H1 (cell line): ENCODE results near the gene KIF2B. TPM values are rescaled to one million over a fixed set of nuclear protein-coding genes. Genes with fewer than 3 reads are reported as not detected.
"Not testable (repeated sequence)": the region's sequence is repeated elsewhere in the genome, so short reads cannot be mapped to it uniquely, and the experiment has no call there.

ENCODE experiments used
- CTCF ChIA-PET: fragments of 300-600 bp; sonication (Branson Sonifier 250); formaldehyde crosslinking; loops from one replicate; lab custom pipeline; 2021; ENCODE audit not compliant: partially characterized antibody; lab: Charles Lee
- POLR2A ChIA-PET: fragments of 300-600 bp; sonication (Branson Sonifier 250); formaldehyde crosslinking; loops from one replicate; lab custom pipeline; 2021; ENCODE audit warnings: inconsistent platforms; ENCODE audit not compliant: partially characterized antibody; lab: Charles Lee
- DNase-seq, 2 experiments: peaks; one replicate each; pipeline versions ENCODE4 v3.0.0 to v3.0.0-alpha.2; 2010 to 2022; ENCODE audit warnings: low spot score in 2 of 2, low read depth in 1 of 2, mixed read lengths in 1 of 2
- FAIRE-seq: peaks from 2 replicates; lab custom pipeline; 2011; peaks lifted over from hg19 to GRCh38; lab: Jason Lieb, UNC
- H2AFZ ChIP-seq: 2 replicates; pipeline ENCODE4 v1.8.1; 2012; ENCODE audit warnings: low read length, inconsistent platforms
- H2AK5ac ChIP-seq: 2 replicates; pipeline ENCODE4 v1.6.1; 2013; ENCODE audit warnings: low read depth, low read length
- H2BK120ac ChIP-seq: replicated peaks from 2 replicates; pipeline ENCODE3; 2013; ENCODE audit warnings: low read depth, low read length, inconsistent platforms
- H2BK12ac ChIP-seq: 2 replicates; pipeline ENCODE4 v1.6.1; 2013; ENCODE audit warnings: low read depth, low read length
- H2BK15ac ChIP-seq: 2 replicates; pipeline ENCODE4 v1.6.1; 2013; ENCODE audit warnings: low read length
- H2BK20ac ChIP-seq: 2 replicates; pipeline ENCODE4 v1.6.1; 2013; ENCODE audit warnings: low read length
- H2BK5ac ChIP-seq: 2 replicates; pipeline ENCODE4 v1.6.1; 2013; ENCODE audit warnings: low read depth, low read length
- H3K14ac ChIP-seq: 2 replicates; pipeline ENCODE4 v1.6.1; 2013; ENCODE audit warnings: inconsistent platforms; ENCODE audit not compliant: insufficient read length
- H3K18ac ChIP-seq: 2 replicates; pipeline ENCODE4 v1.6.1; 2013; ENCODE audit warnings: low read length; ENCODE audit errors: extremely low read depth
- H3K23ac ChIP-seq: 2 replicates; pipeline ENCODE4 v1.6.1; 2013; ENCODE audit warnings: inconsistent platforms; ENCODE audit not compliant: insufficient read length
- H3K23me2 ChIP-seq: 2 replicates; pipeline ENCODE4 v1.6.1; 2013; ENCODE audit warnings: low read depth, low read length
- H3K27ac ChIP-seq: 2 replicates; pipeline ENCODE4 v1.6.1; 2011; ENCODE audit warnings: low read depth, low read length, inconsistent platforms
- H3K27me3 ChIP-seq, 4 experiments: replicated peaks in 1 of 4; 1 replicate in 1 of 4; 2 replicates in 3 of 4; pipeline versions ENCODE4 v1.6.1 to v1.8.1; 2011 to 2013; ENCODE audit warnings: low read length in 3 of 4, mild to moderate bottlenecking in 3 of 4, inconsistent platforms in 2 of 4, mixed read lengths in 2 of 4, moderate library complexity in 1 of 4; ENCODE audit not compliant: control insufficient read depth in 3 of 4, insufficient read depth in 3 of 4; ENCODE audit errors: extremely low read depth in 1 of 4
- H3K36me3 ChIP-seq, 4 experiments: 2 replicates each; pipeline versions ENCODE4 v1.6.1 to v1.8.1; 2011 to 2013; ENCODE audit warnings: mild to moderate bottlenecking in 4 of 4, low read length in 3 of 4, moderate library complexity in 2 of 4, control low read depth in 1 of 4, inconsistent platforms in 1 of 4; ENCODE audit not compliant: insufficient read depth in 4 of 4, control insufficient read depth in 2 of 4
- H3K4ac ChIP-seq: replicated peaks from 2 replicates; pipeline ENCODE3; 2013; ENCODE audit warnings: low read length, low read depth, mixed read lengths, inconsistent platforms; ENCODE audit not compliant: insufficient read length
- H3K4me1 ChIP-seq, 4 experiments: replicated peaks in 1 of 4; 1 replicate in 1 of 4; 2 replicates in 3 of 4; pipeline versions ENCODE4 v1.6.1 to v1.8.1; 2011 to 2013; ENCODE audit warnings: low read length in 3 of 4, inconsistent platforms in 2 of 4, mixed read lengths in 1 of 4; ENCODE audit not compliant: insufficient read depth in 4 of 4, control insufficient read depth in 3 of 4
- H3K4me2 ChIP-seq, 2 experiments: 2 replicates each; pipeline versions ENCODE4 v1.6.1 to v1.8.1; 2011 to 2013; ENCODE audit warnings: low read depth in 2 of 2, low read length in 2 of 2, control low read depth in 1 of 2, inconsistent platforms in 1 of 2, mild to moderate bottlenecking in 1 of 2; ENCODE audit not compliant: insufficient read depth in 1 of 2
- H3K4me3 ChIP-seq, 4 experiments: fragments of 200-600, 300-600 bp in 1 of 4; sonication (generic), shearing (Covaris generic), sonication (Bioruptor Twin) in 1 of 4; 2 replicates each; pipeline versions ENCODE4 v1.5.1 to v1.8.1; 2011 to 2016; ENCODE audit warnings: low read length in 4 of 4, low read depth in 3 of 4, control low read depth in 2 of 4, inconsistent platforms in 2 of 4, mild to moderate bottlenecking in 2 of 4, mixed read lengths in 1 of 4, moderate library complexity in 1 of 4; ENCODE audit not compliant: insufficient read depth in 2 of 4; ENCODE audit errors: extremely low read depth in 1 of 4
- H3K56ac ChIP-seq: replicated peaks from 2 replicates; pipeline ENCODE3; 2013; ENCODE audit warnings: low read depth, mild to moderate bottlenecking, mixed read lengths, low read length, inconsistent platforms; ENCODE audit not compliant: insufficient read length
- H3K79me1 ChIP-seq: 2 replicates; pipeline ENCODE4 v1.6.1; 2013; ENCODE audit warnings: low read depth, low read length, control low read depth
- H3K79me2 ChIP-seq, 2 experiments: 2 replicates each; pipeline versions ENCODE4 v1.6.1 to v1.8.1; 2012 to 2013; ENCODE audit warnings: low read length in 2 of 2, mild to moderate bottlenecking in 2 of 2, inconsistent platforms in 1 of 2; ENCODE audit not compliant: insufficient read depth in 2 of 2, control insufficient read depth in 1 of 2
- H3K9ac ChIP-seq, 4 experiments: replicated peaks in 1 of 4; 1 replicate in 1 of 4; 2 replicates in 3 of 4; pipeline versions ENCODE4 v1.6.1 to v1.8.1; 2011 to 2013; ENCODE audit warnings: low read depth in 3 of 4, low read length in 3 of 4, control low read depth in 2 of 4, mild to moderate bottlenecking in 2 of 4, moderate library complexity in 2 of 4, inconsistent platforms in 1 of 4; ENCODE audit errors: extremely low read depth in 1 of 4
- H3K9me3 ChIP-seq, 2 experiments: 2 replicates each; pipeline versions ENCODE4 v1.6.1 to v1.8.1; 2012 to 2013; ENCODE audit warnings: mild to moderate bottlenecking in 2 of 2, moderate library complexity in 2 of 2, control low read depth in 1 of 2, inconsistent platforms in 1 of 2, low read depth in 1 of 2, low read length in 1 of 2, mixed read lengths in 1 of 2; ENCODE audit not compliant: insufficient read depth in 2 of 2
- H4K20me1 ChIP-seq, 2 experiments: replicated peaks in 1 of 2; 2 replicates each; pipeline versions ENCODE3 to v1.8.1; 2011 to 2013; ENCODE audit warnings: inconsistent platforms in 2 of 2, low read length in 2 of 2, mild to moderate bottlenecking in 1 of 2; ENCODE audit not compliant: insufficient read depth in 2 of 2, control insufficient read depth in 1 of 2
- H4K5ac ChIP-seq: 2 replicates; pipeline ENCODE4 v1.6.1; 2013; ENCODE audit warnings: low read length, low read depth, mixed read lengths, inconsistent platforms; ENCODE audit not compliant: insufficient read length
- H4K8ac ChIP-seq: 2 replicates; pipeline ENCODE4 v1.8.0; 2013; ENCODE audit warnings: mild to moderate bottlenecking, moderate library complexity, low read length, inconsistent platforms; ENCODE audit not compliant: insufficient read depth; ENCODE audit errors: extremely low read depth
- H4K91ac ChIP-seq: replicated peaks from 2 replicates; pipeline ENCODE3; 2013; ENCODE audit warnings: low read length, mixed read lengths, inconsistent platforms; ENCODE audit not compliant: insufficient read length
- CEBPB ChIP-seq: IDR thresholded peaks from 2 replicates; pipeline ENCODE4 v1.6.1; 2012; ENCODE audit warnings: low read depth, low read length
- CTCF ChIP-seq, 3 experiments: IDR thresholded peaks; 1 replicate in 2 of 3; 2 replicates in 1 of 3; pipeline versions ENCODE4 v1.5.1 to v1.6.1; 2011; ENCODE audit warnings: low read length in 3 of 3, mild to moderate bottlenecking in 3 of 3, inconsistent platforms in 2 of 3, low read depth in 1 of 3, moderate library complexity in 1 of 3; ENCODE audit not compliant: insufficient read depth in 1 of 3; ENCODE audit errors: control extremely low read depth in 1 of 3
- WGBS, 2 experiments: shearing (Covaris generic) in 1 of 2; methylation state at CpG; one replicate each; pipeline versions ENCODE4 v1.1.6 to v1.1.7; 2013 to 2015; ENCODE audit warnings: low lambda C conversion rate in 2 of 2, mixed read lengths in 2 of 2, inconsistent platforms in 1 of 2, low coverage in 1 of 2, missing lambda C conversion rate in 1 of 2; ENCODE audit not compliant: insufficient replicate concordance in 2 of 2, insufficient coverage in 1 of 2, insufficient read length in 1 of 2; ENCODE audit errors: extremely low coverage in 1 of 2, missing lambda C conversion rate in 1 of 2; 5-methylcytosine and 5-hydroxymethylcytosine counted together
- polyA plus RNA-seq, 7 experiments: library from polyadenylated mRNA; depleted of rRNA in 3 of 7; stranded (reverse) in 5 of 7; unstranded in 2 of 7; fragments of >200 nt in 5 of 7; fragments of 200-250 nt in 2 of 7; gene quantifications; 1 replicate in 5 of 7; 2 replicates in 1 of 7; 4 replicates in 1 of 7; pipeline versions ENCODE4 v1.2.1 to v1.2.3, GENCODE V29; 2011 to 2013; ENCODE audit warnings: missing spikeins in 2 of 7, mixed read lengths in 2 of 7
- total RNA-seq: library from RNA; stranded (reverse); fragmentation: NEBNext Ultra II Directional; extraction: Animal tissue kit (Norgen Biotek cat#: 25700); gene quantifications from 2 replicates; pipeline ENCODE4 v1.2.1, GENCODE V29; 2021

The KIF2B gene
- total and polyA plus RNA-seq, 2 of the 8 experiments (the other 6 are each of a cell fraction or from before 2014, with no cell fraction given): not detected

GRCh38 chr17:53844491-53845107 lies 21.9 kb downstream of the KIF2B start (continued):
- no peak for TF ChIP-seq CTCF (IDR thresholded peaks at IDR 0.05; ENCODE audit: control extremely low read depth in 1 of 3, insufficient read depth in 1 of 3, low read depth in 1 of 3, low read length in 3 of 3)
- no peak for TF ChIP-seq CEBPB

GRCh38 chr17:53871128-53871527 lies 48.4 kb downstream of the KIF2B start:
- H3K4me1 ChIP-seq, H3K56ac ChIP-seq, H3K79me1 ChIP-seq, POLR2A ChIA-PET, H3K18ac ChIP-seq, H2BK5ac ChIP-seq, H3K9me3 ChIP-seq, H2BK15ac ChIP-seq, H3K23me2 ChIP-seq, FAIRE-seq, H4K8ac ChIP-seq, H3K27ac ChIP-seq, H3K23ac ChIP-seq, H2BK20ac ChIP-seq, H4K5ac ChIP-seq, H2BK12ac ChIP-seq, H3K4me3 ChIP-seq, H4K20me1 ChIP-seq, H3K4ac ChIP-seq, H3K36me3 ChIP-seq, H2AFZ ChIP-seq, H2AK5ac ChIP-seq, H3K79me2 ChIP-seq, H4K91ac ChIP-seq, H3K4me2 ChIP-seq, H2BK120ac ChIP-seq, DNase-seq, H3K9ac ChIP-seq, H3K27me3 ChIP-seq, H3K14ac ChIP-seq: not testable (repeated sequence)
- CTCF ChIA-PET: interaction anchor here (1.0 kb wide), 1 partner anchor 761 kb away, joined by 3 read pairs; no protein-coding TSS in a partner anchor
- 94% methylated on average over 5 of the region's 5 CpGs; no CpG with 5 or more reads in 1 of the 2 experiments for WGBS, 2 experiments
